Mucosa of gallbladder (tissue), 1 donor: ENCODE results near the gene DFFA. TPM values are rescaled to one million over a fixed set of nuclear protein-coding genes. Genes with fewer than 3 reads are reported as not detected.
A peak's percentile ranks its signal among the peaks of the same experiment; 100 is the strongest.

Experiments used
- DNase-seq: peaks from one replicate; pipeline ENCODE4 v3.0.0-alpha.2; 2020; ENCODE audit warnings: low spot score
- total RNA-seq: library from RNA; stranded (reverse); gene quantifications from one replicate; pipeline ENCODE4 v1.2.1, GENCODE V29; 2021
- donor health status: DM: no; HTN: no; CAD: no.

The DFFA gene
- total RNA-seq: 39.0 TPM

- DNase-seq: peak; percentile 95
Observed at GRCh38 chr1:10472220-10473144, at the start of gene DFFA. Gene DFFA (minus strand): TSS chr1:10472529. CDS start chr1:10472458, 71 bp downstream.

GRCh38 chr1:10521537-10522157 lies 49.3 kb upstream of the DFFA start:
- no peak for DNase-seq

- no peak for DNase-seq
Observed at GRCh38 chr1:10520952-10521351, 48.6 kb upstream of the DFFA start.

GRCh38 chr1:10520497-10520896 lies 48.2 kb upstream of the DFFA start:
- no peak for DNase-seq

- DNase-seq: no peak
Observed at GRCh38 chr1:10519016-10519417, 46.7 kb upstream of the DFFA start.

GRCh38 chr1:10517677-10517982 lies 45.3 kb upstream of the DFFA start:
- no peak for DNase-seq

GRCh38 chr1:10516925-10517676 lies 44.8 kb upstream of the DFFA start:
- DNase-seq: no peak

- no peak for DNase-seq
Observed at GRCh38 chr1:10515976-10516750, 43.8 kb upstream of the DFFA start.

- DNase-seq: no peak
Observed at GRCh38 chr1:10515301-10515975, 43.1 kb upstream of the DFFA start.

- DNase-seq: no peak
Observed at GRCh38 chr1:10514490-10515235, 42.3 kb upstream of the DFFA start.

- DNase-seq: no peak
Observed at GRCh38 chr1:10513199-10513598, 40.9 kb upstream of the DFFA start.

- no peak for DNase-seq
Observed at GRCh38 chr1:10511494-10511885, 39.2 kb upstream of the DFFA start.

- DNase-seq: no peak
Observed at GRCh38 chr1:10510520-10511493, 38.5 kb upstream of the DFFA start.

- DNase-seq: no peak
Observed at GRCh38 chr1:10509809-10510509, 37.6 kb upstream of the DFFA start.

GRCh38 chr1:10508511-10508951 lies 36.2 kb upstream of the DFFA start:
- DNase-seq: no peak

- DNase-seq: peak; percentile 47
Observed at GRCh38 chr1:10507111-10507879, 35.0 kb upstream of the DFFA start.

- no peak for DNase-seq
Observed at GRCh38 chr1:10506677-10507047, 34.3 kb upstream of the DFFA start.
